GM12891 (cell line): ENCODE results near the gene ARSJ.

Experiments used
- PAX5 ChIP-seq: IDR thresholded peaks from 2 replicates; pipeline ENCODE4 v1.6.1; 2011; ENCODE audit warnings: low read length, moderate library complexity, mild to moderate bottlenecking; ENCODE audit not compliant: insufficient read depth, severe bottlenecking
- POLR2AphosphoS5 ChIP-seq: IDR thresholded peaks from 2 replicates; pipeline ENCODE4 v1.6.1; 2011; ENCODE audit warnings: low read depth, low read length, control low read depth

- TF ChIP-seq POLR2AphosphoS5, result no peak
- TF ChIP-seq PAX5, result no peak
Measured at GRCh38 chr4:113941836-113942235, 37.6 kb downstream of the ARSJ start.
